ENCODE data around the gene RTKN.

- TF ChIP-seq GATA2 (IDR thresholded peaks at IDR 0.05; ENCODE audit: low read depth, low read length) (no peak), GATA3 (IDR thresholded peaks at IDR 0.05; ENCODE audit: low read depth, low read length) (no peak)
Observed at GRCh38 chr2:74471332-74472065, 29.8 kb upstream of the RTKN start.

Measured in SH-SY5Y (cell line).